ENCODE measurements around the gene CYGB.
"Not testable (repeated sequence)": the region's sequence is repeated elsewhere in the genome, so short reads cannot be mapped to it uniquely, and the experiment has no call there.

The CYGB gene

GRCh38 chr17:76567634-76568432 is 30.3 kb upstream of the CYGB start:
- Histone ChIP-seq H3K9ac (ENCODE audit: low read length in 2 of 2) (no peak overlapping the region), H3K27ac (ENCODE audit: low read length) (no peak overlapping the region), H3K36me3 (ENCODE audit: control insufficient read depth in 2 of 2, insufficient read depth in 2 of 2, low read length in 2 of 2) (peaks cover 14 to 15% of the 10 kb centered on the region in 2 donors), H3K4me1 (ENCODE audit: control insufficient read depth, insufficient read depth, low read length) (peaks cover 16% of the 10 kb centered on the region), H3K27me3 (ENCODE audit: control insufficient read depth in 1 of 2, insufficient read depth in 2 of 2, low read length in 2 of 2) (peaks cover 0 to 2% of the 10 kb centered on the region in 2 donors), H3K9me3 (ENCODE audit: control insufficient read depth in 2 of 2, low read length in 2 of 2) (no peaks in the 10 kb centered on the region), H3K4me3 (ENCODE audit: low read length in 2 of 2) (no peak overlapping the region)

DNA sequence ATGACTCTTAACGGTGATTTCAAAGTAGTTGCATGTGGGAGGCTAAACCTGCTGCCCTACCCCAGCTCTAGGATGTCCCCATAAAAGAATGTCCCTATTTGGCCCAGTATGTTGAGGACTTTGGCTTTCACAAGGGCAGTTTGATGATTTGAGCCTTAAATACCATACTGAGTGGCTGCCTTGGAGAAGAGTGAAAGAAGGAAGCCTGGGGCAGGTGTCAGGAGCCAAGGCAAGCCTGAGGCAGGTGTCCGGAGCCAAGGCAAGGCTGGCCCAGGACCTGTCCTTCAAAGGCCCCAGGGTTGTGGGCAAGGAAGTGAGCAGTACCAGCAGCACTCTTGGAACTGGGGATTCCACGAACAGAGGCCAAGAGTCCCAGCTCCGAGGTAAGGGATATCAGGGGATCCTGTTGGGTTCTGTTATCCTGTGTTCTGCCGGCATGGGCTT is 29.5 kb upstream of the CYGB start:
- H3K27me3 ChIP-seq (ENCODE audit: control insufficient read depth in 1 of 2, insufficient read depth in 2 of 2, low read length in 2 of 2): peaks cover 0 to 2% of the 10 kb centered on the region in 2 donors
- H3K27ac ChIP-seq (ENCODE audit: low read length): no peak overlapping the region
- no peak overlapping the region for H3K9ac ChIP-seq (ENCODE audit: low read length in 2 of 2)
- H3K36me3 ChIP-seq (ENCODE audit: control insufficient read depth in 2 of 2, insufficient read depth in 2 of 2, low read length in 2 of 2): peaks cover 14 to 16% of the 10 kb centered on the region in 2 donors
- H3K9me3 ChIP-seq (ENCODE audit: control insufficient read depth in 2 of 2, low read length in 2 of 2): no peaks in the 10 kb centered on the region
- H3K4me3 ChIP-seq (ENCODE audit: low read length in 2 of 2): no peak overlapping the region
- H3K4me1 ChIP-seq (ENCODE audit: control insufficient read depth, insufficient read depth, low read length): peaks cover 16% of the 10 kb centered on the region

- H3K4me1 ChIP-seq (ENCODE audit: control insufficient read depth, insufficient read depth, low read length): peaks cover 19% of the 10 kb centered on the region
- H3K36me3 ChIP-seq (ENCODE audit: control insufficient read depth in 2 of 2, insufficient read depth in 2 of 2, low read length in 2 of 2): peaks cover 18% of the 10 kb centered on the region in 2 donors
- no peaks in the 10 kb centered on the region for H3K9me3 ChIP-seq (ENCODE audit: control insufficient read depth in 2 of 2, low read length in 2 of 2)
- H3K9ac ChIP-seq (ENCODE audit: low read length in 2 of 2): no peak overlapping the region
- no peak overlapping the region for H3K27ac ChIP-seq (ENCODE audit: low read length)
- peaks cover 0 to 2% of the 10 kb centered on the region in 2 donors for H3K27me3 ChIP-seq (ENCODE audit: control insufficient read depth in 1 of 2, insufficient read depth in 2 of 2, low read length in 2 of 2)
- no peak overlapping the region for H3K4me3 ChIP-seq (ENCODE audit: low read length in 2 of 2)
Measured at GRCh38 chr17:76566613-76566943, 29.1 kb upstream of the CYGB start.

- Histone ChIP-seq H3K9ac (ENCODE audit: low read length in 2 of 2) (no peak overlapping the region), H3K4me3 (ENCODE audit: low read length in 2 of 2) (no peak overlapping the region), H3K4me1 (ENCODE audit: control insufficient read depth, insufficient read depth, low read length) (peaks cover 19% of the 10 kb centered on the region), H3K36me3 (ENCODE audit: control insufficient read depth in 2 of 2, insufficient read depth in 2 of 2, low read length in 2 of 2) (peaks cover 18 to 20% of the 10 kb centered on the region in 2 donors), H3K27me3 (ENCODE audit: control insufficient read depth in 1 of 2, insufficient read depth in 2 of 2, low read length in 2 of 2) (peaks cover 0 to 2% of the 10 kb centered on the region in 2 donors), H3K27ac (ENCODE audit: low read length) (no peak overlapping the region), H3K9me3 (ENCODE audit: control insufficient read depth in 2 of 2, low read length in 2 of 2) (no peaks in the 10 kb centered on the region)
Measured at GRCh38 chr17:76565728-76566612, 28.5 kb upstream of the CYGB start.

- H3K9me3 ChIP-seq (ENCODE audit: control insufficient read depth in 2 of 2, low read length in 2 of 2); H3K27me3 ChIP-seq (ENCODE audit: control insufficient read depth in 1 of 2, insufficient read depth in 2 of 2, low read length in 2 of 2); H3K4me3 ChIP-seq (ENCODE audit: low read length in 2 of 2); H3K9ac ChIP-seq (ENCODE audit: low read length in 2 of 2); H3K27ac ChIP-seq (ENCODE audit: low read length): not testable (repeated sequence)
- Histone ChIP-seq H3K4me1 (ENCODE audit: control insufficient read depth, insufficient read depth, low read length) (peaks cover 15% of the 10 kb centered on the region), H3K36me3 (ENCODE audit: control insufficient read depth in 2 of 2, insufficient read depth in 2 of 2, low read length in 2 of 2) (peaks cover 18 to 20% of the 10 kb centered on the region in 2 donors)
Measured at GRCh38 chr17:76564991-76565727, 27.6 kb upstream of the CYGB start.

- H3K4me3 ChIP-seq (ENCODE audit: low read length in 2 of 2); H3K27ac ChIP-seq (ENCODE audit: low read length); H3K27me3 ChIP-seq (ENCODE audit: control insufficient read depth in 1 of 2, insufficient read depth in 2 of 2, low read length in 2 of 2); H3K9me3 ChIP-seq (ENCODE audit: control insufficient read depth in 2 of 2, low read length in 2 of 2); H3K9ac ChIP-seq (ENCODE audit: low read length in 2 of 2): not testable (repeated sequence)
- Histone ChIP-seq H3K4me1 (ENCODE audit: control insufficient read depth, insufficient read depth, low read length) (peaks cover 24% of the 10 kb centered on the region), H3K36me3 (ENCODE audit: control insufficient read depth in 2 of 2, insufficient read depth in 2 of 2, low read length in 2 of 2) (peaks cover 18 to 21% of the 10 kb centered on the region in 2 donors)
Measured at GRCh38 chr17:76563359-76563758, 25.9 kb upstream of the CYGB start.

DNA sequence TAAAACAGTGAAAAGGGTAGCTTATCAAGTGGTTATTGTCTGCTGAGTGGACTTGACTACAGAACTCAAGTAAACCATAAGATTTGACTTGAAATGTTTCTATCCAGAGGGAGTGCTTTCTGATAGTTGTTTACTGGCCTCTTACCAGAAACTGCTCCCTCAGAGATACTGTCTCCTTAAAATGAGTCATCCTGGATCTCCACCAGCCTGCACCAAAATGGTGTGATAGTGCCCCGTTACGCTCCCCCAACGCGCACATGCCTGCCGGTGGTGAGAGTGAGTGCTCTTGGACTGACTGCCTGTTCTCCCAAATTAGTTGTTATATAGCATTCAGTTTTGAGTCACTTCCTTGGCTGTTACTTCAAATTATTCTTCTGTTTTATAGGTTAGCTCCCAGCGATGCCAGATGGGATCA is 25.2 kb upstream of the CYGB start:
- no peak overlapping the region for H3K4me3 ChIP-seq (ENCODE audit: low read length in 2 of 2)

DNA sequence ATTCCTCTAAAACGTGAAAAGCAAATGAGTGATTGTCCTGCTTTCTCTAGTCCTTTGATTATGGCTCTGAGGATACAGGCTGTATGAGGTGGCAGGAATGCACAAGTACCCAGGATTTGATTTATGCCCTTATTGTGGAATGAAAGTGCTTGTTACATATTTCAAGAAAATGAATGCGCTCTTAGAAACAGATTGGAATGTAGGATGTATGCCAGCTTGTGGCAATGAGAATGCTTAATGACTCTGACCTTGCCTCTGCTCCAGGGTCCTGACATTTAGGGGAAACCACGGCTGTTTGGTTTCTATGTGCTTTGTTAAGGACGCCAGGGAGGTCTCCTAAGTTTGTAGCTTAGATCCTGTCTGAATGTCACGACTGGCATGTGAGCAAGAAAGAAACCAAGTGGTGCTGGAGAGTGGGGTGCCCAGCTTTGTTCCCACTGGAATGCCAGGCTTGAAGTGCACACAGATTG is 24.3 kb upstream of the CYGB start:
- H3K4me1 ChIP-seq (ENCODE audit: control insufficient read depth, insufficient read depth, low read length): peaks cover 27% of the 10 kb centered on the region
- no peak overlapping the region for H3K9ac ChIP-seq (ENCODE audit: low read length in 2 of 2)
- no peaks in the 10 kb centered on the region for H3K27me3 ChIP-seq (ENCODE audit: control insufficient read depth in 1 of 2, insufficient read depth in 2 of 2, low read length in 2 of 2)
- no peaks in the 10 kb centered on the region for H3K9me3 ChIP-seq (ENCODE audit: control insufficient read depth in 2 of 2, low read length in 2 of 2)
- H3K4me3 ChIP-seq (ENCODE audit: low read length in 2 of 2): no peak overlapping the region
- no peak overlapping the region for H3K27ac ChIP-seq (ENCODE audit: low read length)
- peaks cover 18 to 19% of the 10 kb centered on the region in 2 donors for H3K36me3 ChIP-seq (ENCODE audit: control insufficient read depth in 2 of 2, insufficient read depth in 2 of 2, low read length in 2 of 2)

More for the DNA sequence above, 25.2 kb upstream of the CYGB start:
- Histone ChIP-seq H3K9me3 (ENCODE audit: control insufficient read depth in 2 of 2, low read length in 2 of 2) (no peaks in the 10 kb centered on the region), H3K27ac (ENCODE audit: low read length) (no peak overlapping the region), H3K4me1 (ENCODE audit: control insufficient read depth, insufficient read depth, low read length) (peaks cover 25% of the 10 kb centered on the region), H3K9ac (ENCODE audit: low read length in 2 of 2) (no peak overlapping the region), H3K27me3 (ENCODE audit: control insufficient read depth in 1 of 2, insufficient read depth in 2 of 2, low read length in 2 of 2) (no peaks in the 10 kb centered on the region), H3K36me3 (ENCODE audit: control insufficient read depth in 2 of 2, insufficient read depth in 2 of 2, low read length in 2 of 2) (peaks cover 18 to 21% of the 10 kb centered on the region in 2 donors)

DNA sequence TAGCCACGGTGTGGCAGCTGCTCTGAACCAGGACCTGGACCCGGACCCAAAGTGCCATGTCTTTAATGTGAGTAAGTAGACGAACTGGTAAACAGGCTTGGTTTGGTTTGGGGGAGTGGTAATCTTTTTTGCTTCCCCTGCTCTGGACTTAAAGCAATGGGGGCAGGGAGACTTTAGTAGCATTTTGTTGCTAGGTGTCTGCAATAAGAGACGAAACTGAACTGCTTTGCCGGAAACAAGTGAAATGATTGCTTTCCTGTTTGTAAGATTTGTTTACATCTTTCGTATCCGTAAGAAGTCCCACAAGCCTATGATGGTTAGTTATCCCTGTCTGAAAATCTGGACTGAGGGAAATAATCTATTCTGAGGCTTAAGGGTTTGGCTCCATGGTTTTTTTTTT is 23.8 kb upstream of the CYGB start:
- Histone ChIP-seq H3K4me3 (ENCODE audit: low read length in 2 of 2) (no peak overlapping the region), H3K9me3 (ENCODE audit: control insufficient read depth in 2 of 2, low read length in 2 of 2) (no peaks in the 10 kb centered on the region), H3K9ac (ENCODE audit: low read length in 2 of 2) (no peak overlapping the region), H3K27ac (ENCODE audit: low read length) (no peak overlapping the region), H3K4me1 (ENCODE audit: control insufficient read depth, insufficient read depth, low read length) (peaks cover 27% of the 10 kb centered on the region), H3K27me3 (ENCODE audit: control insufficient read depth in 1 of 2, insufficient read depth in 2 of 2, low read length in 2 of 2) (no peaks in the 10 kb centered on the region), H3K36me3 (ENCODE audit: control insufficient read depth in 2 of 2, insufficient read depth in 2 of 2, low read length in 2 of 2) (peaks cover 18 to 19% of the 10 kb centered on the region in 2 donors)

GRCh38 chr17:76560877-76561221 is 23.3 kb upstream of the CYGB start:
- H3K36me3 ChIP-seq (ENCODE audit: control insufficient read depth in 2 of 2, insufficient read depth in 2 of 2, low read length in 2 of 2): peaks cover 15 to 17% of the 10 kb centered on the region in 2 donors
- H3K9ac ChIP-seq (ENCODE audit: low read length in 2 of 2): no peak overlapping the region
- H3K9me3 ChIP-seq (ENCODE audit: control insufficient read depth in 2 of 2, low read length in 2 of 2): no peaks in the 10 kb centered on the region
- H3K27ac ChIP-seq (ENCODE audit: low read length): no peak overlapping the region
- no peaks in the 10 kb centered on the region for H3K27me3 ChIP-seq (ENCODE audit: control insufficient read depth in 1 of 2, insufficient read depth in 2 of 2, low read length in 2 of 2)
- peaks cover 27% of the 10 kb centered on the region for H3K4me1 ChIP-seq (ENCODE audit: control insufficient read depth, insufficient read depth, low read length)
- no peak overlapping the region for H3K4me3 ChIP-seq (ENCODE audit: low read length in 2 of 2)
